Measurements from ENCODE around the gene GOLGA6A.
"Not testable (repeated sequence)": the region's sequence is repeated elsewhere in the genome, so short reads cannot be mapped to it uniquely, and the experiment has no call there.

GOLGA6A gene

DNA sequence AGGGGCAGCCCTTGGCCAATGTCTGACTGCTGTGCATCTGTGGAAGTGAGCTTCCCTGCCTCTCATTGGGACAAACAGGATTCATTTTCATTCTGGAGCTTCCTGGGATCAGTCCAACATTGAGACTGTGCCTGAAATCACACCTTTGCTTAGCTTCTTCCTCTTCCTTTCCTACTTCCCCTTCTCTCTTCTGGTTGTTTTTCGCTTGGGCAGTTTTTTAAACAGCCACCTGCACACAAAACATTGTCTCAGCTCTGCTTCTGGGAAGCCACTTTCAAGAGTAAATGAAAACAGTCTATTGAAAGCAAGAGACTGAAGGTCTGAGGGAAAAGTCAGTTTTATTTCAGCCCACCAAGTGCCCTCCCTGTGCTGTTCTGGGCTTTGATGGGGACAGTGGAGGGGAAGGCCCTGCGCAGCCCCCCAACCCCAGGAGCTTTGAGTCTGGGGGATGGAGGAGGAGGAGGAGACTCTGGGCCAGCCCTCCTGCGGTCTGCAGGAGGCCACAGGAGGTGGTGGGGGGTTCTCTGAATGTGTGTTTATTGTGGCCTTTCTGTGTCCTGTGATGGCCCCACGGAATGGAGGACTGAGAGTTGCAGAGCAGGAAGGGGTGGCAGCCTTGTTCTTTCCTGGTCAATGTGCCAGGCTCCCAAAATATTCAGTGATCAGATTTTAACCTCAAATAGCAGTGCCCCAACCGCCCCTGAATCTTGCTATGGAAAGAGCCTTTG is 40.2 kb upstream of the GOLGA6A start:
- in situ Hi-C loops (cut with HindIII; ENCODE audit: low sequenced_read_pairs) = no loop called here
- no peak for TF ChIP-seq CTCF (IDR thresholded peaks at IDR 0.05; ENCODE audit: low read depth, low read length, missing control alignments)
- no peak overlapping the region for H3K4me3 ChIP-seq (ENCODE audit: low read depth, low read length)

DNA sequence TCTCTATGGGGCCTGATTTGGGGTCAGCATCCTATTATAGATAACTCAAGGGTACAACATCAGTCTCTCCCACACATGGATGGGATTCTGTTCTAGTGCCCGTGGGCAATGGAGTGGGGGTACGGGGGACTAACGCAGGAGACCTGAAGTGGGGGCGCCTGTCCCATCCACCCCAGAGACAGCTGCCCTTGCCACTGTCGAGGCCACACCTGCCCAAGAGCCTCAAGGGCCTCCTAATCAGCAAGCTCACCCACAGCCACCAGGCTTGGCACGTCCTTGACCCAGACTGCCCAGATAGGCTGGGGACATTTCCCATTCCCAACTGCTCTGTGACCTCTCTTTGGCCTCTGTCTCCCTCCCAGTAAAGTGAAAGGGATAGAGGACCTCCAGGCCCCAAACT is 39.5 kb upstream of the GOLGA6A start:
- no peak for TF ChIP-seq CTCF (IDR thresholded peaks at IDR 0.05; ENCODE audit: low read depth, low read length, missing control alignments)
- H3K4me3 ChIP-seq (ENCODE audit: low read depth, low read length) = no peak overlapping the region
- DNase-seq (ENCODE audit: low read depth) = no peak
- in situ Hi-C loops (cut with HindIII; ENCODE audit: low sequenced_read_pairs) = no loop called here

More for the DNA sequence above, 40.2 kb upstream of the GOLGA6A start:
- no peak for DNase-seq (ENCODE audit: low read depth)

- in situ Hi-C loops (cut with HindIII; ENCODE audit: low sequenced_read_pairs) = no loop called here
- DNase-seq (ENCODE audit: low read depth) = no peak
- H3K4me3 ChIP-seq (ENCODE audit: low read depth, low read length) = no peak overlapping the region
- TF ChIP-seq CTCF (IDR thresholded peaks at IDR 0.05; ENCODE audit: low read depth, low read length, missing control alignments) = no peak
These were observed 38.7 kb upstream of the GOLGA6A start for GRCh38 chr15:74121039-74121438.

GRCh38 chr15:74120426-74120825 is 38.1 kb upstream of the GOLGA6A start:
- DNase-seq (ENCODE audit: low read depth) = no peak
- no peak overlapping the region for H3K4me3 ChIP-seq (ENCODE audit: low read depth, low read length)
- in situ Hi-C loops (cut with HindIII; ENCODE audit: low sequenced_read_pairs) = no loop called here
- TF ChIP-seq CTCF (IDR thresholded peaks at IDR 0.05; ENCODE audit: low read depth, low read length, missing control alignments) = no peak

- no peak overlapping the region for H3K4me3 ChIP-seq (ENCODE audit: low read depth, low read length)
- no peak for TF ChIP-seq CTCF (IDR thresholded peaks at IDR 0.05; ENCODE audit: low read depth, low read length, missing control alignments)
- DNase-seq (ENCODE audit: low read depth) = no peak
- in situ Hi-C loops (cut with HindIII; ENCODE audit: low sequenced_read_pairs) = no loop called here
These were observed 27.4 kb upstream of the GOLGA6A start for GRCh38 chr15:74109713-74110112.

DNA sequence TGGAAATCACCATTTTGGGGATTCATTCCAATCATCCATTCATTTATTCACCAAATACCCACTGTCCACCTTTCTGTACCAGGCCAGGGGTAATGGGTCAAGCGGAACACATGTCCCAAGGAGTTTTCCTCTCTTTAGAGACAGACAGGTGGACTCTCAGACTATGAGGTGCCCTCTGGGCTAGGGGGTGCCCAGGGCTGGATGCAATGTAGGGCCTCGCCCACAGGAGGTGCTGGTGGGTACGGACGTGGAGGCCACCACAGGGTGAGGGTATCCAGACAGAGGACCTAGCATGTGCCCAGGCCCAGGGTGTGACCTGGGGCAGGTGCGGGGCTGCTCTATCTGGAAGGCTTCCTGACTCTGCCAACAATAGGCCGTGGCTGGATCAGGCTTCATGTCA is 26.3 kb upstream of the GOLGA6A start:
- H3K4me3 ChIP-seq (ENCODE audit: low read depth, low read length); DNase-seq (ENCODE audit: low read depth); in situ Hi-C loops (cut with HindIII; ENCODE audit: low sequenced_read_pairs): not testable (repeated sequence)

DNA sequence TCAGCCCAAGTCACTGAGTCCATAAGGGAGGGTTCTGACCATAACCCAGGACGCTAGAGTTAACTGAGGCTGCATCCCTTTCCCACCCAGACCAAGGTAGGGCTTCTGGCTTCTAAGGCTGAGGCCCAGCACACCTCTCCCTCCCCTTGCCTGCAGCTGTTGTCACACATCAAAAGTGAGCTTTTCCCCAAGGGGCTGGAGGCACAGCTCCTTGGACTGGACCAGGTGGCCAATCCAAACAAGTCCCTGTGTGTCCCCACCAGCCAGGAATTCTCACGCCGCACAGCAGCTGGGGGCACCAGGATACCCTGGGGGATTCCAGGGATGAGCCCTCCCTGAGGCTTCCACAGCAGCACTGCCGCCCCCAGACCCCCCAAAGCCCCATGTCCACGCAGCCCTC is 25.8 kb upstream of the GOLGA6A start:
- DNase-seq (ENCODE audit: low read depth) = no peak
- in situ Hi-C loops (cut with HindIII; ENCODE audit: low sequenced_read_pairs) = no loop called here
- TF ChIP-seq CTCF (IDR thresholded peaks at IDR 0.05; ENCODE audit: low read depth, low read length, missing control alignments) = no peak
- no peak overlapping the region for H3K4me3 ChIP-seq (ENCODE audit: low read depth, low read length)

DNA sequence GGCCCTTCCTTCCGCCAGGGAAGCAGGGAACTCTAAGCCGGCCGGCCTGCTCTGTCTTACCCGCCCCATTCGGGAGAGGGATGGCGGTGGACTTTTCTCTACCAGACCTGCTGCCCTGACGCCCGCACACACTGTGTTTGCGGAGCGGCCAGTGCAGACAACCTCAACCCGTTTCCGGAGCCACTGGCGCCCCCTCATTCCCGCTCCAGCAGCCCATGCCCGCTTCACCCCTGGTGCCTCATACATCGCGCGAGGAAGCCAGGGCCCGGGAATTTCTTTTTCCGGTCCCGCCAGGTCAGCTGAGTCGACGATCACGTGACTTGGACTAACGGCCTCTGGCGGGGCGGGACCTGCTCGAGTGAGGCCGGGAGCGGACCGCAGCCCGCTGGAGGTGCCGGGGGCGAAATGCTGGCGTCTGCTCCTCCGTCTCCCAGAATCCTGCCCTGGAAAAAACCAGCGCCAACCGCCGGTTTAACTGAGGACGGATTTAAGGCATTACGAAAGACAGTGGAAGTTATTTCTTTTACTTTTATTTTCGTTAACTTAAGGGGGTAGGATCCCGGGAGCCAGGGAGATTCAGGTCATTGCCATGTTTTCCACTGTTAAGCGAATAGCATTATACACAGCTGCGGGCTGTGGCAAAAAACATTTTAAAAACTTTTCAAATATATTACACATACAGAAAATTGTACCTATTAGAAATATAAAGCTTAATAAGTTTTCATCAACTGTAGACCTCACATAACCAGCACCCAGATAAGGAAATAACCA is 17.8 kb upstream of the GOLGA6A start:
- DNase-seq (ENCODE audit: low read depth) = peak; percentile 74
- in situ Hi-C loops (cut with HindIII; ENCODE audit: low sequenced_read_pairs) = not testable (repeated sequence)
- peak overlapping the region; percentile 39 for H3K4me3 ChIP-seq (ENCODE audit: low read depth, low read length)

- in situ Hi-C loops (cut with HindIII; ENCODE audit: low sequenced_read_pairs); DNase-seq (ENCODE audit: low read depth); H3K4me3 ChIP-seq (ENCODE audit: low read depth, low read length): not testable (repeated sequence)
These were observed 14.6 kb upstream of the GOLGA6A start for GRCh38 chr15:74096753-74097474.

- H3K4me3 ChIP-seq (ENCODE audit: low read depth, low read length); DNase-seq (ENCODE audit: low read depth); in situ Hi-C loops (cut with HindIII; ENCODE audit: low sequenced_read_pairs): not testable (repeated sequence)
These were observed 13.3 kb upstream of the GOLGA6A start for GRCh38 chr15:74095610-74096009.
